A549 treated with CORT108297 at 1 μM for 4 hours (cell line): Measurements from ENCODE around the gene ARHGEF5. TPM values are rescaled to one million over a fixed set of nuclear protein-coding genes. Genes with fewer than 3 reads are reported as not detected.

Source experiments
- total RNA-seq: library from RNA; stranded (reverse); fragments of 200-300 nt; extraction: Qiagen RNA extraction; gene quantifications from 5 replicates; pipeline ENCODE4 v1.2.3, GENCODE V29; 2022

The ARHGEF5 gene
- 1.8 to 2.2 TPM (median 2.0 TPM) in 5 replicates for total RNA-seq

GRCh38 chr7:144355176-144355822, at the start of gene ARHGEF5:
Gene ARHGEF5, plus strand, starts transcription at chr7:144355402. Its CDS starts 7,268 bp downstream, at chr7:144362670.

GRCh38 chr7:144311872-144312469, 43.2 kb upstream of the ARHGEF5 start, which contains the start of gene OR2A1:
Gene OR2A1, plus strand, starts transcription at chr7:144312419. Its CDS starts 5,706 bp downstream, at chr7:144318125.

GRCh38 chr7:144403649-144404061, 48.5 kb downstream of the ARHGEF5 start, which contains the start of gene NOBOX:
Gene NOBOX, minus strand, starts transcription at chr7:144403693.

Other genes starting within 250 kb of the ARHGEF5 start
- gene OR2A2, start 245.8 kb upstream of the ARHGEF5 start, total RNA-seq: not detected in 5 replicates
- gene OR2A14, start 232.2 kb upstream of the ARHGEF5 start, total RNA-seq: not detected in 5 replicates
- gene CTAGE4, start 171.9 kb upstream of the ARHGEF5 start, total RNA-seq: not detected in 5 replicates
- 0.20 to 0.42 TPM (median 0.28 TPM) in 5 replicates for gene ARHGEF35, start 159.6 kb upstream of the ARHGEF5 start, total RNA-seq
- gene OR2A42, start 115.8 kb upstream of the ARHGEF5 start, total RNA-seq: not detected in 5 replicates
- not detected in 5 replicates for gene OR2A7, start 90.6 kb upstream of the ARHGEF5 start, total RNA-seq
- gene CTAGE8, start 86.1 kb upstream of the ARHGEF5 start, total RNA-seq: 0.03 TPM in 1 of 5 replicates, not detected in the others
- gene OR2A1, start 43.0 kb upstream of the ARHGEF5 start, total RNA-seq: not detected in 5 replicates
- gene NOBOX, start 48.3 kb downstream of the ARHGEF5 start, total RNA-seq: not detected in 5 replicates